ENCODE results near the gene TP63. TPM values are rescaled to one million over a fixed set of nuclear protein-coding genes. Genes with fewer than 3 reads are reported as not detected.
"Not testable (repeated sequence)": the region's sequence is repeated elsewhere in the genome, so short reads cannot be mapped to it uniquely, and the experiment has no call there.

TP63 gene
- total RNA-seq, 1 experiment from 2014 or later: not detected

- Mint-ChIP-seq H3K36me3 (ENCODE audit: insufficient read depth in 1 of 3, low read depth in 3 of 3) (peaks cover 0 to 5% (median under 1%) of the 10 kb centered on the region in 3 experiments; a peak in 5 of 7 replicates), H3K9me3 (peaks cover 3 to 5% of the 10 kb centered on the region in 2 experiments), H3K27ac (no peak overlapping the region), H3K4me1 (no peaks in the 10 kb centered on the region), H3K27me3 (ENCODE audit: low read depth) (no peaks in the 10 kb centered on the region), H3K4me3 (no peak overlapping the region)
- Histone ChIP-seq H3K79me1 (ENCODE audit: insufficient read depth, low read depth, low read length, poor library complexity, severe bottlenecking) (no peaks in the 10 kb centered on the region), H4K5ac (ENCODE audit: insufficient read length, low read depth, low read length) (no peak overlapping the region), H3T11ph (ENCODE audit: low read length) (no peak overlapping the region), H3K56ac (ENCODE audit: insufficient read length, low read depth, low read length) (no peak overlapping the region), H4K8ac (replicated peaks; ENCODE audit: insufficient read length, low read depth, low read length) (no peak overlapping the region), H4K20me1 (ENCODE audit: control insufficient read depth, insufficient read depth, insufficient read length) (no peaks in the 10 kb centered on the region), H3K27ac (ENCODE audit: insufficient read length, low read depth, low read length) (no peak overlapping the region), H2AFZ (ENCODE audit: low read length) (no peak overlapping the region), H2BK15ac (ENCODE audit: low read depth, low read length) (no peak overlapping the region), H2BK5ac (ENCODE audit: insufficient read length, low read length) (no peak overlapping the region), H3K14ac (ENCODE audit: insufficient read depth, low read length) (no peak overlapping the region), H3K9ac (ENCODE audit: extremely low read depth, insufficient read length, low read length) (no peak overlapping the region), H3K27me3 (ENCODE audit: insufficient read depth, low read length) (no peaks in the 10 kb centered on the region), H3K4me1 (ENCODE audit: insufficient read depth, low read length) (no peaks in the 10 kb centered on the region), H2AK5ac (ENCODE audit: insufficient read length, low read length) (no peak overlapping the region), H2BK12ac (ENCODE audit: insufficient read length, low read depth, low read length) (no peak overlapping the region), H3K23me2 (ENCODE audit: insufficient read length, low read depth, low read length, poor library complexity, severe bottlenecking) (no peaks in the 10 kb centered on the region), H3K9me3 (ENCODE audit: control insufficient read depth, low read depth, low read length) (no peaks in the 10 kb centered on the region), H2BK120ac (ENCODE audit: low read depth, low read length, poor library complexity, severe bottlenecking) (no peak overlapping the region), H3K23ac (ENCODE audit: insufficient read length, low read depth, low read length) (no peak overlapping the region), H2BK20ac (ENCODE audit: low read depth, low read length, poor library complexity, severe bottlenecking) (no peak overlapping the region), H3K79me2 (ENCODE audit: insufficient read depth, low read length) (no peaks in the 10 kb centered on the region), H3K4ac (ENCODE audit: low read depth, low read length) (no peak overlapping the region), H3K4me2 (ENCODE audit: insufficient read depth, insufficient read length, low read length) (no peak overlapping the region), H3K18ac (ENCODE audit: insufficient read length, low read depth, low read length) (no peak overlapping the region), H4K91ac (ENCODE audit: insufficient read length, low read depth, low read length) (no peak overlapping the region)
- TF ChIP-seq CTCF (conservative IDR thresholded peaks at IDR 0.05): no peak
- no peak for DNase-seq
- WGBS (ENCODE audit: extremely low coverage, insufficient read length, low lambda C conversion rate): no CpG with 5 or more reads among the region's 4 CpGs
These were observed 24.4 kb upstream of the TP63 start for GRCh38 chr3:189606774-189607173.

- DNase-seq; H3K4ac ChIP-seq (ENCODE audit: low read depth, low read length); H4K20me1 ChIP-seq (ENCODE audit: control insufficient read depth, insufficient read depth, insufficient read length); H3K23me2 ChIP-seq (ENCODE audit: insufficient read length, low read depth, low read length, poor library complexity, severe bottlenecking); H4K8ac ChIP-seq (replicated peaks; ENCODE audit: insufficient read length, low read depth, low read length); H3K79me2 ChIP-seq (ENCODE audit: insufficient read depth, low read length); H3K9me3 Mint-ChIP-seq; H3K4me1 ChIP-seq (ENCODE audit: insufficient read depth, low read length); H3K27ac ChIP-seq (ENCODE audit: insufficient read length, low read depth, low read length); H2BK15ac ChIP-seq (ENCODE audit: low read depth, low read length); H2BK12ac ChIP-seq (ENCODE audit: insufficient read length, low read depth, low read length); H3K23ac ChIP-seq (ENCODE audit: insufficient read length, low read depth, low read length); H3K27me3 ChIP-seq (ENCODE audit: insufficient read depth, low read length); H2BK120ac ChIP-seq (ENCODE audit: low read depth, low read length, poor library complexity, severe bottlenecking); H3K79me1 ChIP-seq (ENCODE audit: insufficient read depth, low read depth, low read length, poor library complexity, severe bottlenecking); H3T11ph ChIP-seq (ENCODE audit: low read length); H3K9me3 ChIP-seq (ENCODE audit: control insufficient read depth, low read depth, low read length); H4K5ac ChIP-seq (ENCODE audit: insufficient read length, low read depth, low read length); H2AK5ac ChIP-seq (ENCODE audit: insufficient read length, low read length); H3K27ac Mint-ChIP-seq; H4K91ac ChIP-seq (ENCODE audit: insufficient read length, low read depth, low read length); H2AFZ ChIP-seq (ENCODE audit: low read length); H3K4me2 ChIP-seq (ENCODE audit: insufficient read depth, insufficient read length, low read length); H3K9ac ChIP-seq (ENCODE audit: extremely low read depth, insufficient read length, low read length); H3K18ac ChIP-seq (ENCODE audit: insufficient read length, low read depth, low read length); H2BK5ac ChIP-seq (ENCODE audit: insufficient read length, low read length); H3K14ac ChIP-seq (ENCODE audit: insufficient read depth, low read length); H3K56ac ChIP-seq (ENCODE audit: insufficient read length, low read depth, low read length); H3K4me3 Mint-ChIP-seq; H3K27me3 Mint-ChIP-seq (ENCODE audit: low read depth); H2BK20ac ChIP-seq (ENCODE audit: low read depth, low read length, poor library complexity, severe bottlenecking); H3K36me3 Mint-ChIP-seq (ENCODE audit: insufficient read depth in 1 of 3, low read depth in 3 of 3); H3K4me1 Mint-ChIP-seq: not testable (repeated sequence)
- no CpG with 5 or more reads among the region's 2 CpGs for WGBS (ENCODE audit: extremely low coverage, insufficient read length, low lambda C conversion rate)
These were observed 18.5 kb upstream of the TP63 start for GRCh38 chr3:189612641-189613040.

Data from H9 (cell line).